Activated T-helper 17 cell treated with anti-CD3 and anti-CD28 coated beads, Interleukin-2, amount 50 U/mL, for 72 hours (primary cell): ENCODE measurements around the gene SRSF10. TPM values are rescaled to one million over a fixed set of nuclear protein-coding genes. Genes with fewer than 3 reads are reported as not detected.

ENCODE experiments used
- ATAC-seq: fragments of 150-1000 bp; cut with Tn5 transposase; replicated peaks from 2 replicates; pipeline ENCODE4 v1.10.0; 2021; ENCODE audit warnings: mild to moderate bottlenecking, moderate library complexity
- H3K27ac Mint-ChIP-seq: one replicate; pipeline ENCODE4 v1.8.0; 2022; ENCODE audit warnings: mixed read lengths
- H3K27me3 Mint-ChIP-seq: one replicate; pipeline ENCODE4 v1.8.0; 2022; ENCODE audit warnings: mixed read lengths
- H3K36me3 Mint-ChIP-seq: one replicate; pipeline ENCODE4 v1.8.0; 2022; ENCODE audit warnings: low read depth, mild to moderate bottlenecking, mixed read lengths
- H3K4me1 Mint-ChIP-seq: one replicate; pipeline ENCODE4 v1.8.0; 2022; ENCODE audit warnings: mixed read lengths
- H3K4me3 Mint-ChIP-seq: one replicate; pipeline ENCODE4 v1.8.0; 2022; ENCODE audit warnings: mild to moderate bottlenecking, mixed read lengths
- H3K9me3 Mint-ChIP-seq: one replicate; pipeline ENCODE4 v1.8.0; 2022; ENCODE audit warnings: mixed read lengths
- total RNA-seq, 2 donors: library from RNA; stranded (reverse); gene quantifications; one replicate each; pipeline ENCODE4 v1.2.3, GENCODE V29; 2022

Gene SRSF10
- total RNA-seq, 2 donors from 2014 or later: 168 to 199 TPM

- H3K27me3 Mint-ChIP-seq: no peaks in the 10 kb centered on the region
- H3K9me3 Mint-ChIP-seq: no peaks in the 10 kb centered on the region
- peaks cover 15% of the 10 kb centered on the region for H3K4me1 Mint-ChIP-seq
- peaks cover 27% of the 10 kb centered on the region for H3K36me3 Mint-ChIP-seq
- no peak for ATAC-seq
- peak overlapping the region; percentile 89 for H3K4me3 Mint-ChIP-seq
- H3K27ac Mint-ChIP-seq: no peak overlapping the region
These were observed 23.0 kb downstream of the SRSF10 start for GRCh38 chr1:23957096-23957495.

GRCh38 chr1:23953020-23953419, 27.1 kb downstream of the SRSF10 start:
- Mint-ChIP-seq H3K9me3 (no peaks in the 10 kb centered on the region), H3K36me3 (no peaks in the 10 kb centered on the region), H3K4me1 (peaks cover 6% of the 10 kb centered on the region), H3K27ac (no peak overlapping the region), H3K4me3 (no peak overlapping the region), H3K27me3 (no peaks in the 10 kb centered on the region)
- ATAC-seq: no peak

- Mint-ChIP-seq H3K27me3 (peaks cover 8% of the 10 kb centered on the region), H3K9me3 (no peaks in the 10 kb centered on the region), H3K4me3 (no peak overlapping the region), H3K27ac (no peak overlapping the region), H3K4me1 (no peaks in the 10 kb centered on the region), H3K36me3 (no peaks in the 10 kb centered on the region)
- ATAC-seq: no peak
These were observed 32.8 kb downstream of the SRSF10 start for GRCh38 chr1:23947366-23947765.

- H3K27me3 Mint-ChIP-seq: no peaks in the 10 kb centered on the region
- no peaks in the 10 kb centered on the region for H3K9me3 Mint-ChIP-seq
- ATAC-seq: no peak
- no peak overlapping the region for H3K4me3 Mint-ChIP-seq
- no peaks in the 10 kb centered on the region for H3K36me3 Mint-ChIP-seq
- no peak overlapping the region for H3K27ac Mint-ChIP-seq
- H3K4me1 Mint-ChIP-seq: no peaks in the 10 kb centered on the region
These were observed 43.5 kb downstream of the SRSF10 start for GRCh38 chr1:23936481-23937176.

DNA sequence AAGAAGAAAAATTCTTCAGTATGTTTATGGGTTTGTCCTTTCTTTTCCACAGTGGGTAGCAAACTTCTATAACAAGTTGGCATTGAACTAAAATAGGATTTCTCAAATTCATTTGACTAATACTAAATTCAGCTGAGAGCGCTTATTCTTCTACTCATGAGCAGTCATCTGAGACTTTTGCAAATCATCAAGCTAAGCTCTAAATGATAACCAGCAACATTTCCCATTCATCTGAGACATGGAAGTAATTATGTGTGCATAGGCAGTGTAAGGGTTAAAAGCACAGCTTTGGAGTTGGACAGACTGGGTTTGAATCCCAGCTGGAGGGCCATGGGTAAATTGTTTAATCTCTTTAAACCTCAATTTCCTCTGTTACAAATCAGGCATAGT, 48.6 kb downstream of the SRSF10 start:
- Mint-ChIP-seq H3K27me3 (peaks cover 6% of the 10 kb centered on the region), H3K27ac (no peak overlapping the region), H3K4me1 (no peaks in the 10 kb centered on the region), H3K4me3 (no peak overlapping the region), H3K9me3 (no peaks in the 10 kb centered on the region), H3K36me3 (no peaks in the 10 kb centered on the region)
- no peak for ATAC-seq

DNA sequence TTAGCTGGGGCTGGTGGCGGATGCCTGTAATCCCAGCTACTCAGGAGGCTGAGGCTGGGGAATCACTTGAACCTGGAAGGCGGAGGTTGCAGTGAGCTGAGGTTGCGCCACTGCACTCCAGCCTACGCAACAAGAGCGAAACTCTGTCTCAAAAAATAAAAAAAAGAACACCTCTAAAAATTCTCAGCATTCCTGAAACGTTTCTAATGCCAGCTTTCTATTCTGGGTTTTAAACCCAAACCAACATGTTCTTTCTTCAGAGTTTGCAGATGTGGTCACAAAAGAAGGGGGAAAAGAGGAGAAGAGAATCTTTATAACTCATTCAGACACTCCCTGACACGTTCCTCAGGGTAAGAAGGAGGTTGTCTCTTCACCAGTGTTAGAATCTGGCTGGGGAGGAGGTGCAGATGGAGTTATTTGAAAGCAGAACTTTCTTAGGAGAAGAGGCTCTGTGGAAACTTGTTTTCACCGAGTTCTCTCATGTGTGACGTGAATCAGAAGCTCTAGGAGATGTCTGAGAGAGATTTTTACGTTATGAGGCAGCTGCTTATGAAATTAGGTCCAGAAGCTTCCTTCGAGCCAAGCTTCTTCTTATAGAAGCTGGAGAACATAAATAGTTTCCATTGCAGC, 49.2 kb downstream of the SRSF10 start:
- H3K4me1 Mint-ChIP-seq: no peaks in the 10 kb centered on the region
- no peak overlapping the region for H3K4me3 Mint-ChIP-seq
- peaks cover 6% of the 10 kb centered on the region for H3K27me3 Mint-ChIP-seq
- no peaks in the 10 kb centered on the region for H3K9me3 Mint-ChIP-seq
- H3K27ac Mint-ChIP-seq: no peak overlapping the region
- ATAC-seq: no peak
- no peaks in the 10 kb centered on the region for H3K36me3 Mint-ChIP-seq

GRCh38 chr1:23930270-23930669, 49.9 kb downstream of the SRSF10 start:
- no peak overlapping the region for H3K27ac Mint-ChIP-seq
- H3K4me1 Mint-ChIP-seq: no peaks in the 10 kb centered on the region
- no peak for ATAC-seq
- H3K27me3 Mint-ChIP-seq: peaks cover 6% of the 10 kb centered on the region
- H3K4me3 Mint-ChIP-seq: no peak overlapping the region
- H3K9me3 Mint-ChIP-seq: no peaks in the 10 kb centered on the region
- no peaks in the 10 kb centered on the region for H3K36me3 Mint-ChIP-seq

GRCh38 chr1:23928789-23929188, 51.3 kb downstream of the SRSF10 start:
- Mint-ChIP-seq H3K4me3 (no peak overlapping the region), H3K27ac (no peak overlapping the region), H3K9me3 (no peaks in the 10 kb centered on the region), H3K36me3 (no peaks in the 10 kb centered on the region), H3K27me3 (peaks cover 6% of the 10 kb centered on the region), H3K4me1 (no peaks in the 10 kb centered on the region)
- ATAC-seq: no peak

GRCh38 chr1:23927097-23927496, 53.0 kb downstream of the SRSF10 start:
- no peaks in the 10 kb centered on the region for H3K9me3 Mint-ChIP-seq
- H3K27me3 Mint-ChIP-seq: peaks cover 6% of the 10 kb centered on the region
- H3K4me1 Mint-ChIP-seq: no peaks in the 10 kb centered on the region
- no peak overlapping the region for H3K4me3 Mint-ChIP-seq
- H3K36me3 Mint-ChIP-seq: no peaks in the 10 kb centered on the region
- ATAC-seq: no peak
- no peak overlapping the region for H3K27ac Mint-ChIP-seq

- ATAC-seq: no peak
- peaks cover 6% of the 10 kb centered on the region for H3K27me3 Mint-ChIP-seq
- H3K27ac Mint-ChIP-seq: no peak overlapping the region
- no peaks in the 10 kb centered on the region for H3K4me1 Mint-ChIP-seq
- no peaks in the 10 kb centered on the region for H3K9me3 Mint-ChIP-seq
- H3K36me3 Mint-ChIP-seq: no peaks in the 10 kb centered on the region
- no peak overlapping the region for H3K4me3 Mint-ChIP-seq
These were observed 54.8 kb downstream of the SRSF10 start for GRCh38 chr1:23925279-23925678.

DNA sequence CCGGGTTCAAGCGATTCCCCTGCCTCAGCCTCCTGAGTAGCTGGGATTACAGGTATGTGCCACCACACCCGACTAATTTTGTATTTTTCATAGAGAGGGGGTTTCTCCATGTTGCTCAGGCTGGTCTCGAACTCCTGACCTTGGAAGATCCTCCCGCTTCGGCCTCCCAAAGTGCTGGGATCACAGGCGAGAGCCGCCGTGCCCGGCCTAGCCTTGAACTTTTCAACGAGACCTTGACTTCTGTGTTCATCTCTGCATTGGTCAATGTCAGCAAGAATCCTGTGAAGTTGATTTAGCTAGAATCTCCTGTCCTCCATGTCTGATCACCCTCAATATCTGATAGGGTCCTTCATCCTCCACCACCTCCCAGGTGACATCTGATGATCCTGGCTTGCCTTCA, 55.5 kb downstream of the SRSF10 start:
- Mint-ChIP-seq H3K4me1 (no peaks in the 10 kb centered on the region), H3K9me3 (no peaks in the 10 kb centered on the region), H3K27ac (no peak overlapping the region), H3K27me3 (peaks cover 6% of the 10 kb centered on the region), H3K4me3 (no peak overlapping the region), H3K36me3 (no peaks in the 10 kb centered on the region)
- ATAC-seq: no peak

DNA sequence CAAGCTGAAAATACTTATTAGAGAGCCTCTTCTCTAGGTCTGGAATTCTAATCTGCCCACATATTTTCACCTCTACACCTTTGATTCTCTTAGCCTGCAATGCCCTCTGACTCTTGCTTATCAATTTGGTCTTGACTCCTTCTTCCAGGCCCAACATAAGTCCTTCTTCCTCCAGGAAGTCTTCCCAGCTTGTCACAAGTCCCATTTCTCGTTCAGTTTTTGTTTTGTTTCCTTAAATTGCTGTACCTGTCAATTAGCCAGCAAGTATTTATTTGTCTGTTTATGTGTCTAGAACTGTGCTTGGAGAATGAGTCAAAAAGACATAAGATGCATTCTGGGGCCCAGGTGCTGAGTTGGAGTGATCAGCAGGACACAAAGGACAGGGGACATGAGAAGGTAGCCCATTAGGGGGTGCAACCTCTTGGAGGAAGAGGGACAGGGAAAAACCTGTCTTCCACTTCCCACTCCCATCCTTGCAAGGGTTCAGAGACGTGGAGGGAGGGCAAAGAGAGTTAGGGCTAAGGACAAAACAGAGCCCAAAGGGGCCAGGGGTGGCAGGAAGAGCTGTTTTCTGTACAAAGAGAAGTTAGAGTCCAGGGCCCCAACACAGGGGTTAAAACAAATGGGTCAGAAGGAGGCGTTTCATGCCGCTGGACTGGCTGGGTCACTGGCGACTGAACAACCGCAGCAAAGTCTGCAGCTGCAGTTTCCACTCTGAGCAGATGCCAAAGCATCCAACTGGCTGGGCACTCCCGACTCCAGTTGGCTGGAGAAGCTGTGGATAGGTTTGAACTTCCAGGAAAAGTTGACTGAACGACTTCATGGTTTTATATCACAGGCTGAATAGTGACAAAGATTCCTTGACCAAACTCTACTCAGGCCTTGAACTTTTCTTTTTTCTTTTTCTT, 56.3 kb downstream of the SRSF10 start:
- ATAC-seq: no peak

GRCh38 chr1:23922321-23922943, 57.7 kb downstream of the SRSF10 start:
- H3K27me3 Mint-ChIP-seq: no peaks in the 10 kb centered on the region
- ATAC-seq: no peak
- H3K9me3 Mint-ChIP-seq: no peaks in the 10 kb centered on the region
- H3K27ac Mint-ChIP-seq: no peak overlapping the region
- no peaks in the 10 kb centered on the region for H3K4me1 Mint-ChIP-seq
- H3K4me3 Mint-ChIP-seq: no peak overlapping the region
- H3K36me3 Mint-ChIP-seq: no peaks in the 10 kb centered on the region

More for the DNA sequence above, 56.3 kb downstream of the SRSF10 start:
- Mint-ChIP-seq H3K27me3 (peaks cover 4% of the 10 kb centered on the region), H3K36me3 (no peaks in the 10 kb centered on the region), H3K4me3 (no peak overlapping the region), H3K27ac (no peak overlapping the region), H3K9me3 (no peaks in the 10 kb centered on the region), H3K4me1 (no peaks in the 10 kb centered on the region)
